ENCODE measurements around the gene SLC25A39.

The SLC25A39 gene

GRCh38 chr17:44355642-44356099 is 31.0 kb upstream of the SLC25A39 start:
- peaks cover 27 to 33% of the 10 kb centered on the region in 2 experiments for H3K36me3 ChIP-seq (ENCODE audit: control insufficient read depth in 1 of 2, insufficient read depth in 2 of 2, low read length in 2 of 2)
- DNase-seq = no peak
- no peak overlapping the region for H2BK12ac ChIP-seq (ENCODE audit: low read length)
- H2BK5ac ChIP-seq (ENCODE audit: low read depth, low read length, poor library complexity) = no peak overlapping the region
- peaks cover 0 to 5% of the 10 kb centered on the region in 2 experiments for H3K4me1 ChIP-seq (ENCODE audit: control insufficient read depth in 1 of 2, insufficient read depth in 2 of 2, low read length in 2 of 2)
- no peaks in the 10 kb centered on the region for H3K27me3 ChIP-seq (ENCODE audit: insufficient read depth, low read length)
- H4K91ac ChIP-seq (ENCODE audit: low read depth, low read length) = no peak overlapping the region
- H2AK5ac ChIP-seq (ENCODE audit: low read length) = no peak overlapping the region
- H2AFZ ChIP-seq (ENCODE audit: insufficient read depth, low read length, poor library complexity) = no peak overlapping the region
- no peak overlapping the region for H3K4me3 ChIP-seq (ENCODE audit: low read depth, low read length)
- H3K27ac ChIP-seq (ENCODE audit: low read depth, low read length) = no peak overlapping the region
- WGBS (ENCODE audit: extremely low coverage, insufficient coverage, insufficient read length) = no CpG with 5 or more reads among the region's 17 CpGs
- no peaks in the 10 kb centered on the region for H3K79me1 ChIP-seq (ENCODE audit: low read length)
- H2BK120ac ChIP-seq (ENCODE audit: insufficient read depth, low read length, poor library complexity) = no peak overlapping the region
- H3K18ac ChIP-seq (ENCODE audit: low read length) = no peak overlapping the region
- H3K23ac ChIP-seq (ENCODE audit: low read length) = no peak overlapping the region
- no peak overlapping the region for H4K12ac ChIP-seq (ENCODE audit: low read depth, low read length)
- H3K9me3 ChIP-seq (ENCODE audit: insufficient read depth, low read depth, low read length) = no peaks in the 10 kb centered on the region
- no peak overlapping the region for H3K4me2 ChIP-seq (ENCODE audit: low read length)
- H4K8ac ChIP-seq (ENCODE audit: low read depth, low read length) = no peak overlapping the region
- H3K4ac ChIP-seq (ENCODE audit: low read depth, low read length) = no peak overlapping the region
- H3K79me2 ChIP-seq (ENCODE audit: control insufficient read depth, insufficient read depth, low read length, poor library complexity) = no peaks in the 10 kb centered on the region
- H3K14ac ChIP-seq (ENCODE audit: low read length) = no peak overlapping the region
- H3K9ac ChIP-seq (ENCODE audit: low read length) = no peak overlapping the region

GRCh38 chr17:44354582-44355561 is 30.2 kb upstream of the SLC25A39 start:
- Histone ChIP-seq H2BK120ac (ENCODE audit: insufficient read depth, low read length, poor library complexity) (no peak overlapping the region), H3K79me1 (ENCODE audit: low read length) (no peaks in the 10 kb centered on the region), H4K91ac (ENCODE audit: low read depth, low read length) (peak overlapping the region; percentile 78), H3K27ac (ENCODE audit: low read depth, low read length) (no peak overlapping the region), H3K9ac (ENCODE audit: low read length) (no peak overlapping the region), H2AFZ (ENCODE audit: insufficient read depth, low read length, poor library complexity) (peak overlapping the region; percentile 56), H3K18ac (ENCODE audit: low read length) (no peak overlapping the region), H2BK12ac (ENCODE audit: low read length) (no peak overlapping the region), H3K23ac (ENCODE audit: low read length) (no peak overlapping the region), H2BK5ac (ENCODE audit: low read depth, low read length, poor library complexity) (no peak overlapping the region), H4K8ac (ENCODE audit: low read depth, low read length) (peak overlapping the region; percentile 58), H3K4me1 (ENCODE audit: control insufficient read depth in 1 of 2, insufficient read depth in 2 of 2, low read length in 2 of 2) (peaks cover 0 to 5% of the 10 kb centered on the region in 2 experiments), H3K4ac (ENCODE audit: low read depth, low read length) (no peak overlapping the region), H3K36me3 (ENCODE audit: control insufficient read depth in 1 of 2, insufficient read depth in 2 of 2, low read length in 2 of 2) (peaks cover 31 to 37% of the 10 kb centered on the region in 2 experiments), H3K79me2 (ENCODE audit: control insufficient read depth, insufficient read depth, low read length, poor library complexity) (no peaks in the 10 kb centered on the region), H3K14ac (ENCODE audit: low read length) (no peak overlapping the region), H3K27me3 (ENCODE audit: insufficient read depth, low read length) (no peaks in the 10 kb centered on the region), H3K4me3 (ENCODE audit: low read depth, low read length) (peak overlapping the region; percentile 64), H3K9me3 (ENCODE audit: insufficient read depth, low read depth, low read length) (no peaks in the 10 kb centered on the region), H3K4me2 (ENCODE audit: low read length) (peak overlapping the region; percentile 90), H4K12ac (ENCODE audit: low read depth, low read length) (peak overlapping the region; percentile 57), H2AK5ac (ENCODE audit: low read length) (no peak overlapping the region)
- WGBS (ENCODE audit: extremely low coverage, insufficient coverage, insufficient read length) = no CpG with 5 or more reads among the region's 77 CpGs
- DNase-seq = peak; percentile 30 to 58

GRCh38 chr17:44353672-44354331 is 29.2 kb upstream of the SLC25A39 start:
- H4K12ac ChIP-seq (ENCODE audit: low read depth, low read length) = peak overlapping the region; percentile 50
- H2BK12ac ChIP-seq (ENCODE audit: low read length) = no peak overlapping the region
- DNase-seq = peak; percentile 26 to 62
- H3K18ac ChIP-seq (ENCODE audit: low read length) = no peak overlapping the region
- H3K4me2 ChIP-seq (ENCODE audit: low read length) = peak overlapping the region; percentile 90
- no CpG with 5 or more reads among the region's 98 CpGs for WGBS (ENCODE audit: extremely low coverage, insufficient coverage, insufficient read length)
- peak overlapping the region; percentile 57 for H4K8ac ChIP-seq (ENCODE audit: low read depth, low read length)
- H3K4me3 ChIP-seq (ENCODE audit: low read depth, low read length) = peak overlapping the region; percentile 66
- H2BK5ac ChIP-seq (ENCODE audit: low read depth, low read length, poor library complexity) = no peak overlapping the region
- peaks cover 0 to 5% of the 10 kb centered on the region in 2 experiments for H3K4me1 ChIP-seq (ENCODE audit: control insufficient read depth in 1 of 2, insufficient read depth in 2 of 2, low read length in 2 of 2)
- no peak overlapping the region for H2BK120ac ChIP-seq (ENCODE audit: insufficient read depth, low read length, poor library complexity)
- no peak overlapping the region for H2AK5ac ChIP-seq (ENCODE audit: low read length)
- H3K9ac ChIP-seq (ENCODE audit: low read length) = no peak overlapping the region
- no peak overlapping the region for H3K23ac ChIP-seq (ENCODE audit: low read length)
- peak overlapping the region; percentile 40 for H2AFZ ChIP-seq (ENCODE audit: insufficient read depth, low read length, poor library complexity)
- no peaks in the 10 kb centered on the region for H3K9me3 ChIP-seq (ENCODE audit: insufficient read depth, low read depth, low read length)
- no peak overlapping the region for H3K14ac ChIP-seq (ENCODE audit: low read length)
- no peaks in the 10 kb centered on the region for H3K79me1 ChIP-seq (ENCODE audit: low read length)
- H3K4ac ChIP-seq (ENCODE audit: low read depth, low read length) = no peak overlapping the region
- H4K91ac ChIP-seq (ENCODE audit: low read depth, low read length) = peak overlapping the region; percentile 30
- H3K27ac ChIP-seq (ENCODE audit: low read depth, low read length) = no peak overlapping the region
- H3K79me2 ChIP-seq (ENCODE audit: control insufficient read depth, insufficient read depth, low read length, poor library complexity) = no peaks in the 10 kb centered on the region
- peaks cover 41 to 47% of the 10 kb centered on the region in 2 experiments for H3K36me3 ChIP-seq (ENCODE audit: control insufficient read depth in 1 of 2, insufficient read depth in 2 of 2, low read length in 2 of 2)
- H3K27me3 ChIP-seq (ENCODE audit: insufficient read depth, low read length) = no peaks in the 10 kb centered on the region

GRCh38 chr17:44352828-44353671 is 28.4 kb upstream of the SLC25A39 start:
- Histone ChIP-seq H4K8ac (ENCODE audit: low read depth, low read length) (no peak overlapping the region), H4K91ac (ENCODE audit: low read depth, low read length) (no peak overlapping the region), H3K4me1 (ENCODE audit: control insufficient read depth in 1 of 2, insufficient read depth in 2 of 2, low read length in 2 of 2) (peaks cover 0 to 5% of the 10 kb centered on the region in 2 experiments), H3K27ac (ENCODE audit: low read depth, low read length) (no peak overlapping the region), H2BK12ac (ENCODE audit: low read length) (no peak overlapping the region), H2BK5ac (ENCODE audit: low read depth, low read length, poor library complexity) (no peak overlapping the region), H3K79me2 (ENCODE audit: control insufficient read depth, insufficient read depth, low read length, poor library complexity) (no peaks in the 10 kb centered on the region), H3K4me3 (ENCODE audit: low read depth, low read length) (no peak overlapping the region), H3K9ac (ENCODE audit: low read length) (no peak overlapping the region), H3K23ac (ENCODE audit: low read length) (no peak overlapping the region), H2BK120ac (ENCODE audit: insufficient read depth, low read length, poor library complexity) (no peak overlapping the region), H2AFZ (ENCODE audit: insufficient read depth, low read length, poor library complexity) (no peak overlapping the region), H4K12ac (ENCODE audit: low read depth, low read length) (no peak overlapping the region), H3K79me1 (ENCODE audit: low read length) (no peaks in the 10 kb centered on the region), H3K9me3 (ENCODE audit: insufficient read depth, low read depth, low read length) (no peaks in the 10 kb centered on the region), H3K14ac (ENCODE audit: low read length) (no peak overlapping the region), H3K4me2 (ENCODE audit: low read length) (peak overlapping the region; percentile 90), H3K18ac (ENCODE audit: low read length) (no peak overlapping the region), H3K36me3 (ENCODE audit: control insufficient read depth in 1 of 2, insufficient read depth in 2 of 2, low read length in 2 of 2) (peaks cover 45 to 47% of the 10 kb centered on the region in 2 experiments), H3K4ac (ENCODE audit: low read depth, low read length) (no peak overlapping the region), H2AK5ac (ENCODE audit: low read length) (no peak overlapping the region), H3K27me3 (ENCODE audit: insufficient read depth, low read length) (no peaks in the 10 kb centered on the region)
- DNase-seq = no peak
- no CpG with 5 or more reads among the region's 22 CpGs for WGBS (ENCODE audit: extremely low coverage, insufficient coverage, insufficient read length)
